Esophagus mucosa (tissue), 1 donor: ENCODE measurements around the gene NMNAT3. TPM values are rescaled to one million over a fixed set of nuclear protein-coding genes. Genes with fewer than 3 reads are reported as not detected.

Source experiments
- ATAC-seq: fragments of 200-7000 bp; cut with Tn5 transposase; one replicate; pipeline ENCODE4 v1.9.1; 2020
- total RNA-seq: library from RNA; stranded (reverse); gene quantifications from one replicate; pipeline ENCODE4 v1.2.4, GENCODE V29; 2023
- donor health status: DM: yes; HTN: yes; CAD: no.

NMNAT3 gene
- total RNA-seq, 1 donor from 2014 or later: 5.4 TPM

GRCh38 chr3:139540651-139541531, 136.9 kb downstream of the NMNAT3 start:
- ATAC-seq: no peak

GRCh38 chr3:139538733-139539132, 139.0 kb downstream of the NMNAT3 start:
- ATAC-seq: no peak

- ATAC-seq: peak; percentile 4
These were observed 139.8 kb downstream of the NMNAT3 start for GRCh38 chr3:139537795-139538621.

GRCh38 chr3:139537361-139537760, 140.4 kb downstream of the NMNAT3 start:
- no peak for ATAC-seq

GRCh38 chr3:139534992-139535879, 142.5 kb downstream of the NMNAT3 start:
- ATAC-seq: peak; percentile 54

- ATAC-seq: peak; percentile 80
These were observed 143.3 kb downstream of the NMNAT3 start for GRCh38 chr3:139534455-139534812.

- ATAC-seq: peak; percentile 14
These were observed 143.9 kb downstream of the NMNAT3 start for GRCh38 chr3:139533781-139534454.

GRCh38 chr3:139532976-139533375, 144.8 kb downstream of the NMNAT3 start:
- no peak for ATAC-seq

GRCh38 chr3:139530717-139531116, 147.1 kb downstream of the NMNAT3 start:
- no peak for ATAC-seq

GRCh38 chr3:139529662-139530061, 148.1 kb downstream of the NMNAT3 start:
- no peak for ATAC-seq

GRCh38 chr3:139528924-139529323, 148.8 kb downstream of the NMNAT3 start:
- ATAC-seq: peak; percentile 93

GRCh38 chr3:139528281-139528680, 149.5 kb downstream of the NMNAT3 start:
- ATAC-seq: peak; percentile 74

GRCh38 chr3:139527265-139527664, 150.5 kb downstream of the NMNAT3 start:
- ATAC-seq: no peak

GRCh38 chr3:139526146-139526545, 151.6 kb downstream of the NMNAT3 start:
- ATAC-seq: no peak

- no peak for ATAC-seq
These were observed 152.7 kb downstream of the NMNAT3 start for GRCh38 chr3:139524841-139525636.

- ATAC-seq: no peak
These were observed 154.1 kb downstream of the NMNAT3 start for GRCh38 chr3:139523718-139524117.

GRCh38 chr3:139523166-139523565, 154.6 kb downstream of the NMNAT3 start:
- no peak for ATAC-seq

GRCh38 chr3:139522421-139522820, 155.4 kb downstream of the NMNAT3 start:
- no peak for ATAC-seq

GRCh38 chr3:139521816-139522215, 156.0 kb downstream of the NMNAT3 start:
- no peak for ATAC-seq

- ATAC-seq: no peak
These were observed 156.6 kb downstream of the NMNAT3 start for GRCh38 chr3:139521144-139521543.
